IPS DF 6.9 (cell line): ENCODE data around the gene MORN5.
A peak's percentile ranks its signal among the peaks of the same experiment; 100 is the strongest.

Experiments used
- DNase-seq: peaks from one replicate; pipeline ENCODE4 v3.0.0-alpha.2; 2013; ENCODE audit warnings: low read depth, low spot score
- H3K27ac ChIP-seq: one replicate; pipeline ENCODE4 v1.5.1; 2013; ENCODE audit warnings: low read length, control low read depth
- H3K27me3 ChIP-seq: 2 replicates; pipeline ENCODE4 v1.6.1; 2013; ENCODE audit warnings: mild to moderate bottlenecking, low read length; ENCODE audit not compliant: control insufficient read depth, insufficient read depth
- H3K36me3 ChIP-seq: 2 replicates; pipeline ENCODE4 v1.6.1; 2013; ENCODE audit warnings: low read length; ENCODE audit not compliant: control insufficient read depth, insufficient read depth
- H3K4me1 ChIP-seq: 2 replicates; pipeline ENCODE4 v1.6.1; 2013; ENCODE audit warnings: low read length; ENCODE audit not compliant: control insufficient read depth, insufficient read depth
- H3K4me3 ChIP-seq: 2 replicates; pipeline ENCODE4 v1.5.1; 2013; ENCODE audit warnings: mild to moderate bottlenecking, low read length
- H3K9me3 ChIP-seq: 2 replicates; pipeline ENCODE4 v1.6.1; 2013; ENCODE audit warnings: low read length, inconsistent platforms; ENCODE audit not compliant: control insufficient read depth, insufficient read depth
- WGBS: extraction: QIAGEN DNeasy Blood & Tissue Kit; methylation state at CpG from one replicate; pipeline ENCODE4 v1.1.7; 2013; ENCODE audit warnings: mixed read lengths, missing lambda C conversion rate; ENCODE audit not compliant: insufficient read length, insufficient coverage; 5-methylcytosine and 5-hydroxymethylcytosine counted together

The MORN5 gene

GRCh38 chr9:122214507-122214906 is 54.8 kb downstream of the MORN5 start:
- H3K4me3 ChIP-seq = peak overlapping the region; percentile 38; the same call in 1 of the 2 replicates
- WGBS = no CpG with 5 or more reads among the region's 9 CpGs
- no peak overlapping the region for H3K27ac ChIP-seq

GRCh38 chr9:122215663-122216062 is 56.0 kb downstream of the MORN5 start:
- no CpG with 5 or more reads among the region's 1 CpG for WGBS

More at GRCh38 chr9:122214507-122214906, 54.8 kb downstream of the MORN5 start:
- no peaks in the 10 kb centered on the region for H3K36me3 ChIP-seq
- DNase-seq = no peak
- H3K9me3 ChIP-seq = no peaks in the 10 kb centered on the region
- H3K27me3 ChIP-seq = peaks cover 62% of the 10 kb centered on the region
- peaks cover 3% of the 10 kb centered on the region for H3K4me1 ChIP-seq

GRCh38 chr9:122216138-122216797 is 56.6 kb downstream of the MORN5 start:
- no peak for DNase-seq
- WGBS = no CpG with 5 or more reads among the region's 4 CpGs
- H3K36me3 ChIP-seq = no peaks in the 10 kb centered on the region
- no peak overlapping the region for H3K27ac ChIP-seq
- H3K4me3 ChIP-seq = peak overlapping the region; percentile 18; the same call in 1 of the 2 replicates
- no peaks in the 10 kb centered on the region for H3K9me3 ChIP-seq
- peaks cover 77% of the 10 kb centered on the region for H3K27me3 ChIP-seq
- H3K4me1 ChIP-seq = peaks cover 9% of the 10 kb centered on the region

More at GRCh38 chr9:122215663-122216062, 56.0 kb downstream of the MORN5 start:
- Histone ChIP-seq H3K36me3 (no peaks in the 10 kb centered on the region), H3K27ac (no peak overlapping the region), H3K4me3 (no peak overlapping the region), H3K9me3 (no peaks in the 10 kb centered on the region), H3K27me3 (peaks cover 73% of the 10 kb centered on the region), H3K4me1 (peaks cover 7% of the 10 kb centered on the region)
- DNase-seq = no peak

GRCh38 chr9:122216798-122217418 is 57.2 kb downstream of the MORN5 start:
- no peaks in the 10 kb centered on the region for H3K36me3 ChIP-seq
- no peaks in the 10 kb centered on the region for H3K9me3 ChIP-seq
- DNase-seq = no peak
- H3K27ac ChIP-seq = no peak overlapping the region
- no CpG with 5 or more reads among the region's 35 CpGs for WGBS
- H3K27me3 ChIP-seq = peaks cover 81% of the 10 kb centered on the region
- H3K4me3 ChIP-seq = peak overlapping the region; percentile 18; the same call in 1 of the 2 replicates
- H3K4me1 ChIP-seq = peaks cover 9% of the 10 kb centered on the region

- no CpG with 5 or more reads among the region's 4 CpGs for WGBS
- H3K36me3 ChIP-seq = no peaks in the 10 kb centered on the region
- H3K4me1 ChIP-seq = peaks cover 9% of the 10 kb centered on the region
- H3K9me3 ChIP-seq = no peaks in the 10 kb centered on the region
- H3K27ac ChIP-seq = no peak overlapping the region
- no peak overlapping the region for H3K4me3 ChIP-seq
- no peak for DNase-seq
- H3K27me3 ChIP-seq = peaks cover 81% of the 10 kb centered on the region
Observed at GRCh38 chr9:122217640-122218039, 57.9 kb downstream of the MORN5 start.

GRCh38 chr9:122218071-122218934 is 58.6 kb downstream of the MORN5 start:
- DNase-seq = no peak
- no CpG with 5 or more reads among the region's 11 CpGs for WGBS
- peaks cover 81% of the 10 kb centered on the region for H3K27me3 ChIP-seq

GRCh38 chr9:122218935-122219855 is 59.5 kb downstream of the MORN5 start:
- DNase-seq = no peak
- Histone ChIP-seq H3K4me1 (peaks cover 9% of the 10 kb centered on the region), H3K27ac (no peak overlapping the region), H3K9me3 (no peaks in the 10 kb centered on the region), H3K4me3 (peak overlapping the region; percentile 19), H3K36me3 (no peaks in the 10 kb centered on the region), H3K27me3 (peaks cover 89% of the 10 kb centered on the region)
- no CpG with 5 or more reads among the region's 59 CpGs for WGBS

More at GRCh38 chr9:122218071-122218934, 58.6 kb downstream of the MORN5 start:
- peaks cover 9% of the 10 kb centered on the region for H3K4me1 ChIP-seq
- no peak overlapping the region for H3K4me3 ChIP-seq
- H3K27ac ChIP-seq = no peak overlapping the region
- no peaks in the 10 kb centered on the region for H3K36me3 ChIP-seq
- no peaks in the 10 kb centered on the region for H3K9me3 ChIP-seq

GRCh38 chr9:122219856-122220672 is 60.4 kb downstream of the MORN5 start:
- H3K27ac ChIP-seq = no peak overlapping the region
- H3K9me3 ChIP-seq = no peaks in the 10 kb centered on the region
- no CpG with 5 or more reads among the region's 57 CpGs for WGBS
- DNase-seq = no peak
- peak overlapping the region; percentile 19; the same call in 1 of the 2 replicates for H3K4me3 ChIP-seq
- H3K36me3 ChIP-seq = no peaks in the 10 kb centered on the region
- peaks cover 94% of the 10 kb centered on the region for H3K27me3 ChIP-seq
- peaks cover 9% of the 10 kb centered on the region for H3K4me1 ChIP-seq

- Histone ChIP-seq H3K4me1 (peaks cover 9% of the 10 kb centered on the region), H3K27ac (no peak overlapping the region)
Observed at GRCh38 chr9:122220673-122221182, 61.0 kb downstream of the MORN5 start.

More at GRCh38 chr9:122220673-122221182, 61.0 kb downstream of the MORN5 start:
- no peak overlapping the region for H3K4me3 ChIP-seq
- no peak for DNase-seq
- WGBS = no CpG with 5 or more reads among the region's 18 CpGs
- H3K36me3 ChIP-seq = no peaks in the 10 kb centered on the region
- H3K9me3 ChIP-seq = no peaks in the 10 kb centered on the region
- peaks cover 94% of the 10 kb centered on the region for H3K27me3 ChIP-seq
